Stimulated activated CD4-positive, alpha-beta T cell treated with anti-CD3 and anti-CD28 coated beads, TNF-alpha, amount 100 ng/mL, for 24 hours (primary cell): ENCODE results near the gene FNDC3B.

Experiments used
- DNase-seq, 3 experiments: peaks; one replicate each; pipeline ENCODE4 v3.0.0-alpha.2; 2020; ENCODE audit warnings: low read depth in 3 of 3

Gene FNDC3B

GRCh38 chr3:172189213-172189612, 149.8 kb downstream of the FNDC3B start:
- DNase-seq, result no peak

- no peak for DNase-seq
Observed at GRCh38 chr3:172189987-172190603, 150.7 kb downstream of the FNDC3B start.

GRCh38 chr3:172190980-172191379, 151.6 kb downstream of the FNDC3B start:
- no peak for DNase-seq

DNA sequence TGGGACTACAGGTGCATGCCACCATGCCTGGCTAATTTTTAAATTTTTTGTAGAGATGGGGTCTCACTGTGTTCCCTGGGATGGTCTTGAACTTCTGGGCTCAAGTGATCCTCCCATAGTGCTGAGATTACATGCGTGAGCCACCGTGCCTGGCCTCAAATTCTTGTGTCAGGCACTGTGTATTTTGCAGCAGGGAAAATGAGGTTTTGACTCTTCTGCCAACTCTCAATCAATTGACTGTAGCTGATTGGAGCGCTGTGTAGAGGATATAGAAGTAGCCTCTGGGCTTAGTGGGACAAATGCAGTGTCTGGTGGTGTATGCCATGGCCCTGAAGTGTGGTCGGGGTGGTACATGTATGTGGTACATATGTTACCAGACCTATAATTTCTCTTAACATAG, 152.3 kb downstream of the FNDC3B start:
- no peak for DNase-seq

- DNase-seq, result no peak
Observed at GRCh38 chr3:172192830-172193415, 153.5 kb downstream of the FNDC3B start.

- no peak for DNase-seq
Observed at GRCh38 chr3:172193436-172193835, 154.1 kb downstream of the FNDC3B start.

GRCh38 chr3:172194702-172195406, 155.5 kb downstream of the FNDC3B start:
- DNase-seq, result no peak

- no peak for DNase-seq
Observed at GRCh38 chr3:172195407-172195754, 156.0 kb downstream of the FNDC3B start.

DNA sequence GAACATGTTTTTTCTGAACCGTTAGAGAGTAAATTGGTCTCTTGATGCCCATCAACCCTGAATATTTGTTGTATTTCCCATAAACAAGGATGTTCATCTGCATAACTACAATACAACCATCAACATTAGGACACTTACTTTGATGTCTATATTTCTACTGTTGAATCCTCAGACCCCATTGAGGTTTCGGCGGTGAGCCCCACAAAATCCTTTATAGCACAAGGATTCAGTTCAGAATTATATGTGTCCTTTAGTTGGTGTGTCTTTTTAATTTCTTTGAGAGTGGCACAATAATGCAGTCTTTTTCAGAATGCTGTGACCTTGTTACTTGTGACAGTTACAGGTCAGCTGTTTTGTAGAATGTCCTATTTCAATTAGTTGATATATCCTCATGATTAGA, 158.0 kb downstream of the FNDC3B start:
- DNase-seq, result no peak

DNA sequence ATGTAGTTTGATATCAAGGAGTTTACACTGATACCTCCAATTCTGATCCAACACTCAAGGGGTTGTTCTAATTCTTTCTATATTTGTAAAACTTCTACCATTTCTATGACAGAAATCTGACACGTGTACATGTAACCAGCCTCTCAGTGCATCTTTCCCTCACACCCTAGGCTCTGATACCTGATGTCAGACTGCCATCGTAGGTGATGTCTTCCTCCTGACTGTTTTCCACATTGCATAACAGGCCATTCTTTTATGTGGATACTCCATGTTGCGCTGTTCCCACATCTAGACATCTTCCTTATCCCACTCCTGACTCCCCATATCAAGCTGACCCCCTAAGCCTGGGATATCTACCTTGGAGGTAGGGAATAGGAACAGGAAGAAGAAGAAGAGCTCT, 159.1 kb downstream of the FNDC3B start:
- no peak for DNase-seq

DNA sequence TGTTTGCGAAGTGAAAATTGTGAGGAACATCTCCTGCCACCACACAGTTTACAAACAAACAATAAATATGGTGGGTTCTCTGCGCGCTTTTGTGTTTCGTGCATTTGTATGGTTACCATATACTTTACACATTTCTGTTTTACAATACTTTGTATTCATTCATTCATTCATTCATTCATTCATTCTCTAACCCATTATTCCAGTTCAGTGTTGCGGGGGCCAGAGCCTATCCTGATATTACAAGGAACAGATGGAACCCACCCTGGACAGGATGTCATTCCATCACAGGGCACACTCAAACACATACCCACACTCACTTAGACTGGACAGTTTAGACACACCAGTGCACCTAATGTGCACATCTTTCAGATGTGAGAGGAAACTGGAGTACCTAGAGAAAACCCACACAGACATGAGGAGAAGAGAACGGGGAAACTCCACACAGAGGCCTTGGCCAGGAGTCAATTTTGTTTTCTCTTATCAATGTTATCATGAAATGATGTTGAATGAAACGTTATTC, 160.5 kb downstream of the FNDC3B start:
- no peak for DNase-seq

GRCh38 chr3:172201136-172201869, 161.9 kb downstream of the FNDC3B start:
- no peak for DNase-seq

- DNase-seq, result no peak
Observed at GRCh38 chr3:172201870-172202236, 162.5 kb downstream of the FNDC3B start.

- DNase-seq, result no peak
Observed at GRCh38 chr3:172202797-172203196, 163.4 kb downstream of the FNDC3B start.

DNA sequence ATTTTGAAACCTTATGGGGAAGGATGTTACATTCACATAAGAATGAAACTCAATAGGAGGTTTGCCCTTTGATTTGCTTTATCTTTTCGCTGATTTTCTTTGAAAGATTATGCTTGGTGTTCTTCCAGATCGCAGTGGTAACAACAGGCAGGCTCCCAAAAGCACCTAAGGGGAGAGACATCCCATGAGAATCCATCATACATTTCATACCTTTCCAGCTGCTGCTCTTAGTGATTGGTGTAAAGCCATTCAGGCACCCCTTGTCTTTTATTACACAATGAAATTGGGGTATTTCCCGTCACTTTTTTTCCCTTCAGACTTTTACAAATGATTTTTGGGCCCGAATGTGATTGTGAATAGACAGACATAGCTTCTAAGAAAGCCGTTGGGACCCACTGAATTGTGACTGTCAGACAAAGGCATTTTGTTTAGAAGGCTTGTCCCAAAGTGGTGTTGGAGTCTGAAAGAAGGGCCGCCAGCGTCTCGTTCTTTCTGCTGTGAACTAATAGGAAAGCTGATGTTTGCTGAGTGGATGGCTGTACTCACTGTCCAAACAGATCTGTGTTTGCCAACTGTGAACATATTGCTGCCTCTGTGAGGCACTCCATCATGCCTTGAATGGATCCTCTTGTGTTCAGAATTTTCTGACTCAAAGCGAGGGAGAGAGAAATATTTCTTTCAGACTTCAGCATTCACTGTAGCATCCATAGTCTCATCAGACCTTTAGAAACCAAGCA, 164.3 kb downstream of the FNDC3B start:
- no peak for DNase-seq

- DNase-seq, result no peak
Observed at GRCh38 chr3:172204716-172205115, 165.3 kb downstream of the FNDC3B start.

GRCh38 chr3:172208586-172209332, 169.4 kb downstream of the FNDC3B start:
- DNase-seq, result no peak

GRCh38 chr3:172209333-172210321, 170.2 kb downstream of the FNDC3B start:
- DNase-seq, result no peak

GRCh38 chr3:172210355-172210754, 171.0 kb downstream of the FNDC3B start:
- no peak for DNase-seq

DNA sequence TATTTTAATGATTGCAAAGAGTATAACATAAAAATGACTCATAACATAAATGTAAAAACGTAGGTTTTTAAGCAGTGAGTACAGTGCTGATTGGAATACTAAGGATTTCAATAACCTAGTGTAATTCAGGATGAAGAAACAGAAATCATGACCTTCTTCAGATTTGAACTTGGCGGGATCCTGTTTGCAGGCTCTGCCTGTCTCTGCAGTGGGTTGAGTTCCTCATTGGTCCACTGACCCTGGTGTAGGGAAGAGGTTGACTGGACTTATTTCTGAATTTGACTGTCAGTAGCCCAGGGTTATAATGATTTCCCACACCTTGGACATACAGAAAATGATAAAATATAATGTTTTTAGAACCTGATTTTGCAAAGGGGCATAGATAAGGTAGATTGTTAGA, 171.7 kb downstream of the FNDC3B start:
- DNase-seq, result no peak
